GM10847 (cell line): ENCODE results near the gene GNG2.

Experiments used
- POLR2A ChIP-seq: IDR thresholded peaks from 2 replicates; pipeline ENCODE4 v1.6.1; 2011; ENCODE audit not compliant: insufficient read length; ENCODE audit errors: extremely low read depth

The GNG2 gene

GRCh38 chr14:51860164-51860824, at the start of gene GNG2:
Gene GNG2, plus strand, starts transcription at chr14:51860612. Its CDS starts 90,067 bp downstream, at chr14:51950679.
- TF ChIP-seq POLR2A = peak; percentile 96

GRCh38 chr14:51811706-51812105, 48.7 kb upstream of the GNG2 start:
- no peak for TF ChIP-seq POLR2A

GRCh38 chr14:51816031-51816430, 44.4 kb upstream of the GNG2 start:
- TF ChIP-seq POLR2A = no peak

DNA sequence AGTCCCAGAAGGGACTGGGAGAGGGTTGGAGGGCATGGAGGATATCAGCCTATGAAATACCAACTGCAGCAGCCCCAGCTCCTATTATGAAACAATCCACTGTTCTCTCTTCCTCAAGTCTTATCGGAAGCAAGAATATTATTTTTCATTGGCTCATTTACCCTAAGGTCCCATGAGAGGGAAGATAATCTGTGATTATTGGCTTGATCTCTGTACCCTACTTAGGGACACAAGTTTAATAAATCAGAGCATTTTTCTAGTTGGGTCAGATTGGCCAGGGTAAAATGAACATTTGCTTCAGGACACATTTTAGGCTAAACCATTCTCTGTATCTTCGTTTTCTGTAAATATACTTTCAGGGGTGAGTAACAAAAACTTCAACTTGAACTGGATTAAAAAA, 43.1 kb upstream of the GNG2 start:
- no peak for TF ChIP-seq POLR2A

DNA sequence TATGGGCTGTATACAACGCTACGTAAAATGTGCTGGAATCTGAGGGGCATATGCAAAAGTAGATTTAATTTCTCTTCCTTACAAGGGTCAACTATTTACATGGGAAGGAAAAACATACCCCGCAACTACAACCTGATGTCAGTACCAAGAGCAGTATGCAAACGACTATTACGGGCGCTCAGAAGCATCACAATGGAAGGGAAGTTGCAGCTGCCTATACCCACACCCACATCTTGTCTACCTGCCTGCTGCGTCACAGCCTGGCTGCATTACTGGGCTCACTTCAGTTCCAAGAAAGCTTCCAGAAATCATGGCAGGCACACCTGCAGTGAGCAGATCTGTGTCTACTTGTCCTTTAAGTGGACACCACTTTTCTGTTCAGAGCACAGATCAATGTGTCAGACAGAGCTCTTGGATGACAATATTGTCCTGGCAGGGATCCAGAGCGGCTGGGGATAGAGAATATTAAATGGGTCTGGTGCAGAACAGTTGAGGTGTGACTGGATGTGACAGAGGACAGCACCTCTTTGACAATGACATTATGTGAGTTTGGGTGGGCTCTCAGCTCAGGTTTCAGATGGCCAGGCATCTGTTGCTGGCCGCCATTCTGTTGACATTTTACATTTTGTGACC, 41.5 kb upstream of the GNG2 start:
- no peak for TF ChIP-seq POLR2A

GRCh38 chr14:51821822-51822221, 38.6 kb upstream of the GNG2 start:
- TF ChIP-seq POLR2A = no peak

GRCh38 chr14:51822499-51822898, 37.9 kb upstream of the GNG2 start:
- TF ChIP-seq POLR2A = no peak

GRCh38 chr14:51823706-51824105, 36.7 kb upstream of the GNG2 start:
- no peak for TF ChIP-seq POLR2A

DNA sequence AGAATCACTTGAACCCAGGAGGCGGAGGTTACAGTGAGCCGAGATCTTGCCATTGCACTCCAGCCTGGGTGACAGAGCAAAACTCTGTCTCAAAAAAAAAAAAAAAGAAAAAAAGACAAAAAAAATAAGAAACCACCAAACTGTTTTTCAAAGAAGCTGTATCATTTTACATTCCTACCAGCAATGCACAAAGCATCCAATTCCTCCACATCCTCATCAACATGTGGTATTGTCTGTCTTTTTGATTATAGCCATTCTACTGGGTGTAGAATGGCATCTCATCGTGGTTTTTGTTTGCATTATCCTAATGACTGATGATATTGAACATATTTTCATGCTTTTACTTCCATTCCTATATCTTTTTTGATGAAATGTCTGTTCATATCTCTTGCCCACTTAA, 36.2 kb upstream of the GNG2 start:
- no peak for TF ChIP-seq POLR2A

DNA sequence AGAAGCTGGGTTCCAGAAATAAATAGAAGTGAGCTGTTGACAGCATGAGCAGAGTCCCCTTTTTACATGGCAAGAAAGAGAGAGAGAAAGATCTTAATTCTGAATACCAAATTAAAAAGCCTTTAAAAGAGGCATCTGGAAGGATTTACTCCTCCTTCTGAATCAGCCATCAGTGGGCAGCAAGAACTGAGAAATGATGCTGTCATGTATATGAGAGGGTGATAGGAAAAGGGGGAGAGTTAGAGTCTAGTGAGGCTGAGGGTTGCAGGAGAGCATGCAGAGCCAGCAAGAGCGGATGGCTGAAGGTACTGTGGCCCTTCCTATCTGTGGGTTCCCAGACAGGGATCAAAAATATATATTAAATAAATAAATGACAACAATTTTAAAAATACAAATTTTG, 34.5 kb upstream of the GNG2 start:
- no peak for TF ChIP-seq POLR2A

GRCh38 chr14:51828017-51828797, 32.2 kb upstream of the GNG2 start:
- no peak for TF ChIP-seq POLR2A

DNA sequence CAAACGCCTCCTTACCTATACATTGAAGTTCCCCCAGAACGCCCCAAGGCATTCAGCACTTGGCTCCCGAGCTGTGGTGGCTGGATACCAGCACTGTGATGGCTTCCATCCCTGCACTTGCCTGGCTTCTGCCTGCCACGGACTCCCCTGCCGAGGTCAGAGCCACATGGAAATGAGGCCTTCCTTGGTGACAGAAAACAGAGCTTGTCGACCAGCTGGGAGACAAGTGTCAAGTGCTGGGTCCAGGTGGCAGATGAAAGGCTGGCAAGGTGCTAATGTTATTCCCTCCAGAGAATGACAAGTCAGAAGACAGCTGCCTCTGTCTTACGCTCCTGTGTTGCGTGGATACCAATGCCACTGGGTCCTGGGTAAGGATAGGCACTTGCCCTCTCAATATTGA, 26.2 kb upstream of the GNG2 start:
- TF ChIP-seq POLR2A = no peak

GRCh38 chr14:51836417-51836816, 24.0 kb upstream of the GNG2 start:
- TF ChIP-seq POLR2A = no peak

GRCh38 chr14:51844081-51844881, 16.1 kb upstream of the GNG2 start:
- no peak for TF ChIP-seq POLR2A

- no peak for TF ChIP-seq POLR2A
Observed at GRCh38 chr14:51845811-51846210, 14.6 kb upstream of the GNG2 start.
